K562 (cell line): ENCODE data around the gene GLB1L. TPM values are rescaled to one million over a fixed set of nuclear protein-coding genes. Genes with fewer than 3 reads are reported as not detected.

ENCODE experiments used
- ARHGAP35 ChIP-seq: fragments of 450-650 bp; IDR thresholded peaks from 2 replicates; pipeline ENCODE4 v1.6.1; 2018; ENCODE audit not compliant: partially characterized antibody
- BRD4 ChIP-seq: fragments of 200-600 bp; sonication (generic); IDR thresholded peaks from 2 replicates; pipeline ENCODE4 v1.6.1; 2017; ENCODE audit warnings: inconsistent platforms
- SRSF9 ChIP-seq: fragments of 200-400 bp; formaldehyde crosslinking; IDR thresholded peaks from 2 replicates; pipeline ENCODE4 v1.6.1; 2017; ENCODE audit warnings: low read depth, low read length, borderline replicate concordance
- polyA plus RNA-seq, 8 experiments: library from polyadenylated mRNA; depleted of rRNA in 4 of 8; stranded (reverse) in 5 of 8; unstranded in 3 of 8; fragments of >200 nt; fragmentation: Nextera tagmentation in 2 of 8; fragmentation: Illumina TruSeq in 1 of 8; extraction: Ambion mirVana in 2 of 8; extraction: Trizol in 1 of 8; gene quantifications; 2 replicates each; pipeline versions ENCODE4 v1.2.1 to v1.2.3, GENCODE V29; 2011 to 2014; ENCODE audit warnings: inconsistent platforms in 1 of 8, missing spikeins in 1 of 8
- total RNA-seq, 7 experiments: library from RNA; depleted of rRNA in 6 of 7; stranded (reverse); fragments of >200 nt in 6 of 7; fragmentation: Illumina TruSeq in 2 of 7; extraction: Trizol in 2 of 7; gene quantifications; 2 replicates each; pipeline versions ENCODE4 v1.2.1 to v1.2.3, GENCODE V29; 2011 to 2021; ENCODE audit warnings: low replicate concordance in 1 of 7
- TF ChIP-seq, protein P1 (sequence below), 2 experiments: fragments of 450-650 bp in 1 of 2; sonication (generic) in 1 of 2; formaldehyde crosslinking; conservative IDR thresholded peaks; 2 replicates each; pipeline versions ENCODE4 v1.4.0 to v1.8.1; 2020 to 2022; ENCODE audit warnings: mild to moderate bottlenecking in 1 of 2, missing genetic modification reagents in 1 of 2
- TF ChIP-seq, protein P2 (sequence below): sonication (generic); IDR thresholded peaks from 2 replicates; pipeline ENCODE4 v1.6.1; 2016
- TF ChIP-seq, protein P3 (sequence below): fragments of 450-650 bp; IDR thresholded peaks from 2 replicates; pipeline ENCODE4 v1.6.1; 2017; ENCODE audit warnings: antibody characterized with exemption, mild to moderate bottlenecking
- TF ChIP-seq, protein P4 (sequence below), 2 experiments: fragments of 450-650 bp; IDR thresholded peaks; 2 replicates each; pipeline ENCODE4 v1.6.1; 2016; ENCODE audit warnings: mild to moderate bottlenecking in 2 of 2, borderline replicate concordance in 1 of 2, low read depth in 1 of 2, moderate library complexity in 1 of 2
- TF ChIP-seq, protein P5 (sequence below), 2 experiments: fragments of 450-650 bp; IDR thresholded peaks; 2 replicates each; pipeline ENCODE4 v1.6.1; 2018; ENCODE audit warnings: mild to moderate bottlenecking in 2 of 2, low read depth in 1 of 2; ENCODE audit not compliant: partially characterized antibody in 2 of 2

GLB1L gene
- total and polyA plus RNA-seq, 9 of the 15 experiments (the other 6 are each of a cell fraction or from before 2014, with no cell fraction given): 0.42 to 2.9 (median 2.5) TPM

DNA sequence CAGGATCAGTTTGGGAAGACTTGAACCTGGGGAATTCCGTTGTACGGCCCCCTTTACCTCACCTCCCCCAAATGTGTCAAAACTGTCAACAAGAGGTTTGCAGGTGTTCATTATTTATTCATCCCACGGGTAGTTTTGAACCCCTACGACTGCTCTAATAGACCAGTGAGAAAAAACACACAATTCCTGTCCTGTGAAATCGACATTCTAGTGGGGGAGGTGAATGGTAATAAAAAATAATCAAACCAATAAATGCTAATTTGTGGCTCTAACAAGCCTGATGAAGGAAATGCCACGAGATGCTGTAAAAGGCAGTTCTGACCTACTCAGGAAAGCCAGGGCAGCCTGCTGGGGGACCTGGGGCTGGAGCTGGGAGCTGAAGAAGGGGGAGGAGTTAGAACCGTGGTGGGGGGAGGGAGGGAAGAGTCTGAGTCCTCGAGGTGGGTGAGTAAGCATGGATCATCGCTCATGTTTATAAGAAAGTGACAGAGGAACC is 33.5 kb upstream of the GLB1L start (continued):
- TF ChIP-seq, protein P1, sequence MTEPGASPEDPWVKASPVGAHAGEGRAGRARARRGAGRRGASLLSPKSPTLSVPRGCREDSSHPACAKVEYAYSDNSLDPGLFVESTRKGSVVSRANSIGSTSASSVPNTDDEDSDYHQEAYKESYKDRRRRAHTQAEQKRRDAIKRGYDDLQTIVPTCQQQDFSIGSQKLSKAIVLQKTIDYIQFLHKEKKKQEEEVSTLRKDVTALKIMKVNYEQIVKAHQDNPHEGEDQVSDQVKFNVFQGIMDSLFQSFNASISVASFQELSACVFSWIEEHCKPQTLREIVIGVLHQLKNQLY (CRISPR knock-in tag; conservative IDR thresholded peaks at IDR 0.05): no peak
- TF ChIP-seq, protein P2, sequence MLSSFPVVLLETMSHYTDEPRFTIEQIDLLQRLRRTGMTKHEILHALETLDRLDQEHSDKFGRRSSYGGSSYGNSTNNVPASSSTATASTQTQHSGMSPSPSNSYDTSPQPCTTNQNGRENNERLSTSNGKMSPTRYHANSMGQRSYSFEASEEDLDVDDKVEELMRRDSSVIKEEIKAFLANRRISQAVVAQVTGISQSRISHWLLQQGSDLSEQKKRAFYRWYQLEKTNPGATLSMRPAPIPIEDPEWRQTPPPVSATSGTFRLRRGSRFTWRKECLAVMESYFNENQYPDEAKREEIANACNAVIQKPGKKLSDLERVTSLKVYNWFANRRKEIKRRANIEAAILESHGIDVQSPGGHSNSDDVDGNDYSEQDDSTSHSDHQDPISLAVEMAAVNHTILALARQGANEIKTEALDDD: 0 out of 2 replicates have a peak, but pooled peaks have one; percentile 49
- TF ChIP-seq ARHGAP35: no peak
- TF ChIP-seq BRD4: no peak
- TF ChIP-seq SRSF9: no peak
- TF ChIP-seq, protein P3, sequence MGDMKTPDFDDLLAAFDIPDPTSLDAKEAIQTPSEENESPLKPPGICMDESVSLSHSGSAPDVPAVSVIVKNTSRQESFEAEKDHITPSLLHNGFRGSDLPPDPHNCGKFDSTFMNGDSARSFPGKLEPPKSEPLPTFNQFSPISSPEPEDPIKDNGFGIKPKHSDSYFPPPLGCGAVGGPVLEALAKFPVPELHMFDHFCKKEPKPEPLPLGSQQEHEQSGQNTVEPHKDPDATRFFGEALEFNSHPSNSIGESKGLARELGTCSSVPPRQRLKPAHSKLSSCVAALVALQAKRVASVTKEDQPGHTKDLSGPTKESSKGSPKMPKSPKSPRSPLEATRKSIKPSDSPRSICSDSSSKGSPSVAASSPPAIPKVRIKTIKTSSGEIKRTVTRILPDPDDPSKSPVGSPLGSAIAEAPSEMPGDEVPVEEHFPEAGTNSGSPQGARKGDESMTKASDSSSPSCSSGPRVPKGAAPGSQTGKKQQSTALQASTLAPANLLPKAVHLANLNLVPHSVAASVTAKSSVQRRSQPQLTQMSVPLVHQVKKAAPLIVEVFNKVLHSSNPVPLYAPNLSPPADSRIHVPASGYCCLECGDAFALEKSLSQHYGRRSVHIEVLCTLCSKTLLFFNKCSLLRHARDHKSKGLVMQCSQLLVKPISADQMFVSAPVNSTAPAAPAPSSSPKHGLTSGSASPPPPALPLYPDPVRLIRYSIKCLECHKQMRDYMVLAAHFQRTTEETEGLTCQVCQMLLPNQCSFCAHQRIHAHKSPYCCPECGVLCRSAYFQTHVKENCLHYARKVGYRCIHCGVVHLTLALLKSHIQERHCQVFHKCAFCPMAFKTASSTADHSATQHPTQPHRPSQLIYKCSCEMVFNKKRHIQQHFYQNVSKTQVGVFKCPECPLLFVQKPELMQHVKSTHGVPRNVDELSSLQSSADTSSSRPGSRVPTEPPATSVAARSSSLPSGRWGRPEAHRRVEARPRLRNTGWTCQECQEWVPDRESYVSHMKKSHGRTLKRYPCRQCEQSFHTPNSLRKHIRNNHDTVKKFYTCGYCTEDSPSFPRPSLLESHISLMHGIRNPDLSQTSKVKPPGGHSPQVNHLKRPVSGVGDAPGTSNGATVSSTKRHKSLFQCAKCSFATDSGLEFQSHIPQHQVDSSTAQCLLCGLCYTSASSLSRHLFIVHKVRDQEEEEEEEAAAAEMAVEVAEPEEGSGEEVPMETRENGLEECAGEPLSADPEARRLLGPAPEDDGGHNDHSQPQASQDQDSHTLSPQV: no peak
- TF ChIP-seq, protein P4, sequence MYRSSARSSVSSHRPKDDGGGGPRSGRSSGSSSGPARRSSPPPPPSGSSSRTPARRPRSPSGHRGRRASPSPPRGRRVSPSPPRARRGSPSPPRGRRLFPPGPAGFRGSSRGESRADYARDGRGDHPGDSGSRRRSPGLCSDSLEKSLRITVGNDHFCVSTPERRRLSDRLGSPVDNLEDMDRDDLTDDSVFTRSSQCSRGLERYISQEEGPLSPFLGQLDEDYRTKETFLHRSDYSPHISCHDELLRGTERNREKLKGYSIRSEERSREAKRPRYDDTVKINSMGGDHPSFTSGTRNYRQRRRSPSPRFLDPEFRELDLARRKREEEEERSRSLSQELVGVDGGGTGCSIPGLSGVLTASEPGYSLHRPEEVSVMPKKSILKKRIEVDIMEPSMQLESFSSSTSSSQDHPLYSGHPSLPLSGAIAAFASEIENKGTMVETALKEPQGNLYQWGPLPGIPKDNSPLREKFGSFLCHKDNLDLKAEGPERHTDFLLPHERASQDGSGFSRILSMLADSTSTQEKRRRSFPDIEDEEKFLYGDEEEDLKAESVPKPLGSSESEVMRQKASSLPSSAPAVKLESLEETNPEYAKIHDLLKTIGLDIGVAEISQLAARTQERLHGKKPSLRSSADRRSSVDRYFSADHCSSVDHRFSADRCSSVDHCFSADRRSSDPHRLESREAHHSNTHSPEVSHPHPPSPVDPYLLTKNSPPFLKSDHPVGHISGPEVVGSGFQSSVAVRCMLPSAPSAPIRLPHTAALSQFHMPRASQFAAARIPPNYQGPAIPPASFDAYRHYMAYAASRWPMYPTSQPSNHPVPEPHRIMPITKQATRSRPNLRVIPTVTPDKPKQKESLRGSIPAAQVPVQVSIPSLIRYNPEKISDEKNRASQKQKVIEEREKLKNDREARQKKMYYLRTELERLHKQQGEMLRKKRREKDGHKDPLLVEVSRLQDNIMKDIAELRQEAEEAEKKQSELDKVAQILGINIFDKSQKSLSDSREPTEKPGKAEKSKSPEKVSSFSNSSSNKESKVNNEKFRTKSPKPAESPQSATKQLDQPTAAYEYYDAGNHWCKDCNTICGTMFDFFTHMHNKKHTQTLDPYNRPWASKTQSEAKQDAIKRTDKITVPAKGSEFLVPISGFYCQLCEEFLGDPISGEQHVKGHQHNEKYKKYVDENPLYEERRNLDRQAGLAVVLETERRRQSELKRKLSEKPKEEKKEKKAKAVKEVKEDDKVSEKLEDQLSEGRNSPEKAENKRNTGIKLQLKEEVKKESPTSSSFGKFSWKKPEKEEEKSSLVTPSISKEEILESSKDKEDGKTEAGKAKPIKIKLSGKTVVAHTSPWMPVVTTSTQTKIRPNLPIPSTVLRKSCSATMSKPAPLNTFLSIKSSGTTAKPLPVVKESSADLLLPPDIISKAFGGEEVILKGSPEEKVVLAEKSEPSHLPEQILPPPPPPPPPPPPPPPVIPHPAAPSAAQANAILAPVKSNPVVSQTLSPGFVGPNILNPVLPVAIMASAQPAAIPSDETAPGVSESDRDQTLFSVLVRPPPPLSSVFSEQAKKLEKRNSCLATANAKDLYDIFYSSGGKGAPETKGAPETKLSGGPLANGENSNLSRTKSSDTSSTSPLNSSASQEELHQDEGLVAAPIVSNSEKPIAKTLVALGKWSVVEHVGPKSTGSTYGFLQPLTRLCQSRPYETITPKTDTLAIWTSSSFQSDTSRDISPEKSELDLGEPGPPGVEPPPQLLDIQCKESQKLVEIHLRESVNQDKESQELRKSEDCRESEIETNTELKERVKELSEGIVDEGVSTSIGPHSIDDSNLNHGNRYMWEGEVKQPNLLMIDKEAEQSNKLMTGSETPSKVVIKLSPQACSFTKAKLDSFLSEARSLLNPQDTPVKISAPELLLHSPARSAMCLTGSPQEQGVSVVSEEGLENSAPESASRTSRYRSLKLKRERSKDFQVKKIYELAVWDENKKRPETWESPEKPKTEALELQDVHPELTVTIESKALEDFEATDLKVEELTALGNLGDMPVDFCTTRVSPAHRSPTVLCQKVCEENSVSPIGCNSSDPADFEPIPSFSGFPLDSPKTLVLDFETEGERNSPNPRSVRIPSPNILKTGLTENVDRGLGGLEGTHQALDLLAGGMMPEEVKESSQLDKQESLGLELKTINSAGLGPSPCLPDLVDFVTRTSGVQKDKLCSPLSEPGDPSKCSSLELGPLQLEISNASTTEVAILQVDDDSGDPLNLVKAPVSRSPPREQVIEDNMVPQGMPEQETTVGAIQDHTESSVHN (IDR thresholded peaks at IDR 0.05; ENCODE audit: borderline replicate concordance in 1 of 2, low read depth in 1 of 2): no peak
- TF ChIP-seq, protein P5, sequence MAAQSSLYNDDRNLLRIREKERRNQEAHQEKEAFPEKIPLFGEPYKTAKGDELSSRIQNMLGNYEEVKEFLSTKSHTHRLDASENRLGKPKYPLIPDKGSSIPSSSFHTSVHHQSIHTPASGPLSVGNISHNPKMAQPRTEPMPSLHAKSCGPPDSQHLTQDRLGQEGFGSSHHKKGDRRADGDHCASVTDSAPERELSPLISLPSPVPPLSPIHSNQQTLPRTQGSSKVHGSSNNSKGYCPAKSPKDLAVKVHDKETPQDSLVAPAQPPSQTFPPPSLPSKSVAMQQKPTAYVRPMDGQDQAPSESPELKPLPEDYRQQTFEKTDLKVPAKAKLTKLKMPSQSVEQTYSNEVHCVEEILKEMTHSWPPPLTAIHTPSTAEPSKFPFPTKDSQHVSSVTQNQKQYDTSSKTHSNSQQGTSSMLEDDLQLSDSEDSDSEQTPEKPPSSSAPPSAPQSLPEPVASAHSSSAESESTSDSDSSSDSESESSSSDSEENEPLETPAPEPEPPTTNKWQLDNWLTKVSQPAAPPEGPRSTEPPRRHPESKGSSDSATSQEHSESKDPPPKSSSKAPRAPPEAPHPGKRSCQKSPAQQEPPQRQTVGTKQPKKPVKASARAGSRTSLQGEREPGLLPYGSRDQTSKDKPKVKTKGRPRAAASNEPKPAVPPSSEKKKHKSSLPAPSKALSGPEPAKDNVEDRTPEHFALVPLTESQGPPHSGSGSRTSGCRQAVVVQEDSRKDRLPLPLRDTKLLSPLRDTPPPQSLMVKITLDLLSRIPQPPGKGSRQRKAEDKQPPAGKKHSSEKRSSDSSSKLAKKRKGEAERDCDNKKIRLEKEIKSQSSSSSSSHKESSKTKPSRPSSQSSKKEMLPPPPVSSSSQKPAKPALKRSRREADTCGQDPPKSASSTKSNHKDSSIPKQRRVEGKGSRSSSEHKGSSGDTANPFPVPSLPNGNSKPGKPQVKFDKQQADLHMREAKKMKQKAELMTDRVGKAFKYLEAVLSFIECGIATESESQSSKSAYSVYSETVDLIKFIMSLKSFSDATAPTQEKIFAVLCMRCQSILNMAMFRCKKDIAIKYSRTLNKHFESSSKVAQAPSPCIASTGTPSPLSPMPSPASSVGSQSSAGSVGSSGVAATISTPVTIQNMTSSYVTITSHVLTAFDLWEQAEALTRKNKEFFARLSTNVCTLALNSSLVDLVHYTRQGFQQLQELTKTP (IDR thresholded peaks at IDR 0.05; ENCODE audit: low read depth in 1 of 2, partially characterized antibody in 2 of 2): peak in 1 of 2 experiments; percentile 30
